H1 (cell line): ENCODE measurements around the gene SSR2. TPM values are rescaled to one million over a fixed set of nuclear protein-coding genes. Genes with fewer than 3 reads are reported as not detected.

Experiments
- ATF2 ChIP-seq: IDR thresholded peaks from 2 replicates; pipeline ENCODE4 v1.6.1; 2012; ENCODE audit warnings: low read length, inconsistent platforms
- ATF3 ChIP-seq: IDR thresholded peaks from 2 replicates; pipeline ENCODE4 v1.6.1; 2011; ENCODE audit warnings: low read depth, mild to moderate bottlenecking, low read length; ENCODE audit not compliant: insufficient read depth
- BCL11A ChIP-seq, 2 experiments: IDR thresholded peaks; one replicate each; pipeline ENCODE4 v1.6.1; 2011; ENCODE audit warnings: low read depth in 2 of 2, low read length in 2 of 2, mild to moderate bottlenecking in 2 of 2
- CBX8 ChIP-seq: fragments of 300-800, 300-1000 bp; sonication (generic); IDR thresholded peaks from 2 replicates; pipeline ENCODE4 v1.7.1; 2016; ENCODE audit warnings: low read depth, low read length, borderline replicate concordance
- E2F6 ChIP-seq: IDR thresholded peaks from 2 replicates; pipeline ENCODE4 v1.6.1; 2012; ENCODE audit warnings: inconsistent platforms
- EP300 ChIP-seq, 2 experiments: IDR thresholded peaks; 1 replicate in 1 of 2; 2 replicates in 1 of 2; pipeline ENCODE4 v1.6.1; 2011 to 2012; ENCODE audit warnings: low read depth in 2 of 2, low read length in 2 of 2, mild to moderate bottlenecking in 2 of 2, borderline replicate concordance in 1 of 2, inconsistent platforms in 1 of 2, moderate library complexity in 1 of 2
- EZH2 ChIP-seq: fragments of 200-600 bp; sonication (generic); IDR thresholded peaks from 2 replicates; pipeline ENCODE4 v1.7.1; 2012; ENCODE audit warnings: low read depth, mild to moderate bottlenecking, moderate library complexity, low read length, inconsistent platforms; ENCODE audit not compliant: severe bottlenecking
- FOSL1 ChIP-seq: IDR thresholded peaks from 2 replicates; pipeline ENCODE4 v1.6.1; 2011; ENCODE audit warnings: mild to moderate bottlenecking, low read depth, low read length, moderate library complexity; ENCODE audit not compliant: insufficient read depth
- GTF2F1 ChIP-seq: IDR thresholded peaks from 2 replicates; pipeline ENCODE4 v1.6.1; 2012; ENCODE audit warnings: low read depth, low read length, improper control_type of control experiment, borderline replicate concordance
- HDAC2 ChIP-seq, 2 experiments: fragments of 300-600 bp in 1 of 2; sonication (generic) in 1 of 2; IDR thresholded peaks; 2 replicates each; pipeline ENCODE4 v1.6.1; 2011 to 2012; ENCODE audit warnings: low read depth in 2 of 2, low read length in 2 of 2, mild to moderate bottlenecking in 2 of 2, moderate library complexity in 2 of 2, borderline replicate concordance in 1 of 2, inconsistent platforms in 1 of 2
- MAFK ChIP-seq: IDR thresholded peaks from 2 replicates; pipeline ENCODE4 v1.6.1; 2012; ENCODE audit warnings: low read depth, mild to moderate bottlenecking, improper control_type of control experiment, low read length
- MAX ChIP-seq: IDR thresholded peaks from 2 replicates; pipeline ENCODE4 v1.6.1; 2012; ENCODE audit warnings: inconsistent platforms
- NANOG ChIP-seq: IDR thresholded peaks from 2 replicates; pipeline ENCODE4 v1.6.1; 2011; ENCODE audit warnings: low read length, low read depth, mild to moderate bottlenecking, inconsistent platforms; ENCODE audit not compliant: insufficient read depth, poor library complexity, severe bottlenecking
- NRF1 ChIP-seq: IDR thresholded peaks from 2 replicates; pipeline ENCODE4 v1.6.1; 2011; ENCODE audit warnings: mild to moderate bottlenecking, low read depth, low read length, improper control_type of control experiment
- POLR2A ChIP-seq, 2 experiments: IDR thresholded peaks; 1 replicate in 1 of 2; 2 replicates in 1 of 2; pipeline ENCODE4 v1.6.1; 2011; ENCODE audit warnings: low read depth in 2 of 2, low read length in 2 of 2, mild to moderate bottlenecking in 2 of 2; ENCODE audit errors: control extremely low read depth in 1 of 2
- RAD21 ChIP-seq, 2 experiments: IDR thresholded peaks in 1 of 2; conservative IDR thresholded peaks in 1 of 2; 2 replicates each; pipeline ENCODE4 v1.6.1; 2011; ENCODE audit warnings: low read depth in 2 of 2, low read length in 2 of 2, improper control_type of control experiment in 1 of 2, inconsistent platforms in 1 of 2, mild to moderate bottlenecking in 1 of 2, moderate library complexity in 1 of 2
- RNF2 ChIP-seq: fragments of 200-900, 300-1000 bp; sonication (generic); IDR thresholded peaks from 2 replicates; pipeline ENCODE4 v1.7.1; 2016; ENCODE audit warnings: borderline replicate concordance, low read depth, mild to moderate bottlenecking, antibody characterized with exemption, low read length; ENCODE audit not compliant: poor library complexity, severe bottlenecking; ENCODE audit errors: missing control alignments
- SIX5 ChIP-seq: IDR thresholded peaks from 2 replicates; pipeline ENCODE4 v1.6.1; 2011; ENCODE audit warnings: mild to moderate bottlenecking, low read depth, low read length
- ZNF274 ChIP-seq: IDR thresholded peaks from 2 replicates; pipeline ENCODE4 v1.7.0; 2012; ENCODE audit warnings: low read length, borderline replicate concordance; ENCODE audit errors: extremely low read depth
- polyA plus RNA-seq, 7 experiments: library from polyadenylated mRNA; depleted of rRNA in 3 of 7; stranded (reverse) in 5 of 7; unstranded in 2 of 7; fragments of >200 nt in 5 of 7; fragments of 200-250 nt in 2 of 7; gene quantifications; 1 replicate in 5 of 7; 2 replicates in 1 of 7; 4 replicates in 1 of 7; pipeline versions ENCODE4 v1.2.1 to v1.2.3, GENCODE V29; 2011 to 2013; ENCODE audit warnings: missing spikeins in 2 of 7, mixed read lengths in 2 of 7
- total RNA-seq: library from RNA; stranded (reverse); fragmentation: NEBNext Ultra II Directional; extraction: Animal tissue kit (Norgen Biotek cat#: 25700); gene quantifications from 2 replicates; pipeline ENCODE4 v1.2.1, GENCODE V29; 2021

Gene SSR2
- total and polyA plus RNA-seq, 2 of the 8 experiments (the other 6 are each of a cell fraction or from before 2014, with no cell fraction given), result 190 to 648 TPM

- TF ChIP-seq ZNF274 (no peak), MAX (peak; percentile 61), MAFK (no peak), SIX5 (no peak), ATF3 (no peak), EP300 (IDR thresholded peaks at IDR 0.05; ENCODE audit: borderline replicate concordance in 1 of 2, low read depth in 2 of 2, low read length in 2 of 2) (no peak; a peak in 1 of 3 replicates), RAD21 (IDR thresholded peaks at IDR 0.05 in 1 of 2, conservative IDR thresholded peaks at IDR 0.05 in 1 of 2; ENCODE audit: low read depth in 2 of 2, low read length in 2 of 2) (peak; percentile 38 to 56), BCL11A (IDR thresholded peaks at IDR 0.05; ENCODE audit: low read depth in 2 of 2, low read length in 2 of 2) (no peak), RNF2 (no peak), NANOG (no peak), ATF2 (no peak), CBX8 (no peak), HDAC2 (IDR thresholded peaks at IDR 0.05; ENCODE audit: borderline replicate concordance in 1 of 2, low read depth in 2 of 2, low read length in 2 of 2) (0 out of 4 replicates have a peak, but pooled peaks of 1 of the 2 experiments have one; percentile 18), POLR2A (IDR thresholded peaks at IDR 0.05; ENCODE audit: control extremely low read depth in 1 of 2, low read depth in 2 of 2, low read length in 2 of 2) (peak; percentile 55 to 63), NRF1 (no peak), EZH2 (no peak), GTF2F1 (no peak; the same call in 1 of the 2 replicates), E2F6 (no peak), FOSL1 (no peak)
These were observed 42.3 kb downstream of the SSR2 start, which contains the start of gene ARHGEF2 (continued) for GRCh38 chr1:155978325-155978972.
